Sigmoid colon (tissue), 4 donors: ENCODE data around the gene MYRFL.

ENCODE experiments used
- EP300 ChIP-seq, 4 donors: sonication (generic); formaldehyde crosslinking; IDR thresholded peaks; one replicate each; pipeline ENCODE4 v1.6.1; 2017; ENCODE audit warnings: antibody characterized with exemption in 4 of 4
- POLR2A ChIP-seq, 2 donors: fragments of 450-650 bp; IDR thresholded peaks; one replicate each; pipeline ENCODE4 v1.6.1; 2016; ENCODE audit warnings: antibody characterized with exemption in 2 of 2, mild to moderate bottlenecking in 2 of 2, moderate library complexity in 2 of 2
- POLR2AphosphoS5 ChIP-seq, 4 donors: sonication (generic); formaldehyde crosslinking; IDR thresholded peaks; one replicate each; pipeline ENCODE4 v1.6.1; 2017; ENCODE audit warnings: antibody characterized with exemption in 4 of 4
- TF ChIP-seq, protein P1 (sequence below), 4 experiments: fragments of 450-650 bp in 3 of 4; fragments of 200-600 bp in 1 of 4; IDR thresholded peaks; one replicate each; pipeline ENCODE4 v1.5.1; 2016 to 2019; ENCODE audit warnings: antibody characterized with exemption in 4 of 4, mild to moderate bottlenecking in 3 of 4, moderate library complexity in 2 of 4

DNA sequence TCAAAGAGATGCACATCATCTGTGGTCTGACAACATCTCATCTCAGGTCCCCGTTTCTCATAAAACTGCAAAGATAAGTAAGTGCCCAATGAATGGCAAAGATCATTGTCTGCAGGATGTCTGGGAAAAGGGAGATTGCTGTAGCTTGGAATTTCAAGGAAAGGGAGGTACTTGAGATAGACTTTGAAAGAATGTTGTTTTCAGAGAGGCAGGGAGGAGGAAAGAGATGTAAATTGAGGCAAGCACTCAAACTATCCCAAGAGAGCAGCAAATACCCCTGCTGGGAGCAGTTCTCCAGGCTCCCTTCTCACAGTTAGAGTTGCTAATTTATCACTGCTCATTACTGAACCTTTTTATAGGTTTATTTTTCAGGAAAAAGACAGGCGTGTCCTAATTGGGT, 107.1 kb downstream of the MYRFL start:
- no peak for TF ChIP-seq POLR2AphosphoS5 (IDR thresholded peaks at IDR 0.05)
- TF ChIP-seq, protein P1, sequence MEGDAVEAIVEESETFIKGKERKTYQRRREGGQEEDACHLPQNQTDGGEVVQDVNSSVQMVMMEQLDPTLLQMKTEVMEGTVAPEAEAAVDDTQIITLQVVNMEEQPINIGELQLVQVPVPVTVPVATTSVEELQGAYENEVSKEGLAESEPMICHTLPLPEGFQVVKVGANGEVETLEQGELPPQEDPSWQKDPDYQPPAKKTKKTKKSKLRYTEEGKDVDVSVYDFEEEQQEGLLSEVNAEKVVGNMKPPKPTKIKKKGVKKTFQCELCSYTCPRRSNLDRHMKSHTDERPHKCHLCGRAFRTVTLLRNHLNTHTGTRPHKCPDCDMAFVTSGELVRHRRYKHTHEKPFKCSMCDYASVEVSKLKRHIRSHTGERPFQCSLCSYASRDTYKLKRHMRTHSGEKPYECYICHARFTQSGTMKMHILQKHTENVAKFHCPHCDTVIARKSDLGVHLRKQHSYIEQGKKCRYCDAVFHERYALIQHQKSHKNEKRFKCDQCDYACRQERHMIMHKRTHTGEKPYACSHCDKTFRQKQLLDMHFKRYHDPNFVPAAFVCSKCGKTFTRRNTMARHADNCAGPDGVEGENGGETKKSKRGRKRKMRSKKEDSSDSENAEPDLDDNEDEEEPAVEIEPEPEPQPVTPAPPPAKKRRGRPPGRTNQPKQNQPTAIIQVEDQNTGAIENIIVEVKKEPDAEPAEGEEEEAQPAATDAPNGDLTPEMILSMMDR (IDR thresholded peaks at IDR 0.05), result no peak
- TF ChIP-seq EP300 (IDR thresholded peaks at IDR 0.05), result no peak
- no peak for TF ChIP-seq POLR2A (IDR thresholded peaks at IDR 0.05)
